GM21423 (cell line): ENCODE data around the gene PPP1R12B.
"Not testable (repeated sequence)": the region's sequence is repeated elsewhere in the genome, so short reads cannot be mapped to it uniquely, and the experiment has no call there.

Experiments used
- ATAC-seq: cut with Tn5 transposase; IDR thresholded peaks from one replicate; pipeline ENCODE4 v1.9.1; 2021; ENCODE audit warnings: mild to moderate bottlenecking, moderate library complexity; ENCODE audit not compliant: unreplicated experiment

The PPP1R12B gene

GRCh38 chr1:202551683-202552082 is 203.2 kb downstream of the PPP1R12B start:
- no peak for ATAC-seq

DNA sequence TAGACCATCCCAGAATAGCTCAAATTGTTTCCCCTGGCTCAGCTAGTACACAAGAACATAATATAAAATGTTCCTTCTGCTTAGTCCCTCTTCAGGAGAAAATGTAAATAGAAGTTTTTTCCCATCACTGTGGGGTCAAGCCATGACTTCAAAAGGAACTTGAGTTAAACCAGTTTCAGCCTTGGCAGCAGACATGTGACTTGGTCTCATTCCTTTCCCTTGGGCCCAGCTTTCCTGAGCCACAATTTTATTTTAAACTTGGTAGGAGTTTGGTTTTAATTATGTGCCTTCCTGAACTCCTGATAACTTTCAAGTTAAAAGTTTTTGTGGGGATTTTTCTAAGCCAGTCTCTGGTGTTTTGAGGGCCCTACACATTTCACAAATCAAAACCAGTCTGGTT is 204.1 kb downstream of the PPP1R12B start:
- not testable (repeated sequence) for ATAC-seq

DNA sequence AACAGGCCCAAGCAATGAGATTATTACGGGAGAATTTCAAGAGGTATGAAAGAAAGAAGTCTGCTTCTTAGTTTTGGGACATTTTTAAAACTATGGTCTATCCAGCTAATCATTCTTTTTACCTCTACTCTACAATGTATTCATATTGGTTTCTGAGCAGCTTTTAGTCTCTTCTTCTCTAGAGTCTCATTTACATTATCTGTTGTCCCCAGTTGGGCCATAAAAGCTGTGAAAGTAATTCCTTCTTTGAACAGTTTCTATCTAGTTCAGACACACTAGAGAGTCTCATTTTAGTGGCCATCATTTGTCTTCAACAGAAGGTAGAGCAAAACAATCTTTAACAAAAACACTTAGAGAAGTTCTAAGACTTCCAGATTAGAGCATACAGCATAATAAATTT is 204.6 kb downstream of the PPP1R12B start:
- not testable (repeated sequence) for ATAC-seq

GRCh38 chr1:202553560-202554038 is 205.1 kb downstream of the PPP1R12B start:
- no peak for ATAC-seq

- ATAC-seq = not testable (repeated sequence)
Observed at GRCh38 chr1:202554619-202555018, 206.1 kb downstream of the PPP1R12B start.

DNA sequence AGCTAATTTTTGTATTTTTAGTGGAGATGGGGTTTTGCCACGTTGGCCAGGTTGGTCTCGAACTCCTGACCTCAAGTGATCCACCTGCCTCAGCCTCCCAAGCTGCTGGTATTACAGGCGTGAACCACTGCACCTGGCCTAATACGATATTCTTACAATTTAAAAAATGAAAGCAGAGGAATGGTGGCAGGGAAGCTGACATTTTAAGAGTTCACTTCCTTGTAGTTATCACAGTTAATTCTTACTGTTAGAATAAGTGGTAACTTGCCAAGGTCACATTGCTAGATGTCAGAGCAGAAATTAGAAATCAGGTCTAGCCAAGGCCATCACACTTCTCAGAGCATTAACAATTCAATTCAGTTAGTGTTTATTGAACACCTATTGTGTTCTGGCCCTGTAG is 207.5 kb downstream of the PPP1R12B start:
- not testable (repeated sequence) for ATAC-seq

- not testable (repeated sequence) for ATAC-seq
Observed at GRCh38 chr1:202557662-202558061, 209.2 kb downstream of the PPP1R12B start.

- no peak for ATAC-seq
Observed at GRCh38 chr1:202561240-202561639, 212.7 kb downstream of the PPP1R12B start.

DNA sequence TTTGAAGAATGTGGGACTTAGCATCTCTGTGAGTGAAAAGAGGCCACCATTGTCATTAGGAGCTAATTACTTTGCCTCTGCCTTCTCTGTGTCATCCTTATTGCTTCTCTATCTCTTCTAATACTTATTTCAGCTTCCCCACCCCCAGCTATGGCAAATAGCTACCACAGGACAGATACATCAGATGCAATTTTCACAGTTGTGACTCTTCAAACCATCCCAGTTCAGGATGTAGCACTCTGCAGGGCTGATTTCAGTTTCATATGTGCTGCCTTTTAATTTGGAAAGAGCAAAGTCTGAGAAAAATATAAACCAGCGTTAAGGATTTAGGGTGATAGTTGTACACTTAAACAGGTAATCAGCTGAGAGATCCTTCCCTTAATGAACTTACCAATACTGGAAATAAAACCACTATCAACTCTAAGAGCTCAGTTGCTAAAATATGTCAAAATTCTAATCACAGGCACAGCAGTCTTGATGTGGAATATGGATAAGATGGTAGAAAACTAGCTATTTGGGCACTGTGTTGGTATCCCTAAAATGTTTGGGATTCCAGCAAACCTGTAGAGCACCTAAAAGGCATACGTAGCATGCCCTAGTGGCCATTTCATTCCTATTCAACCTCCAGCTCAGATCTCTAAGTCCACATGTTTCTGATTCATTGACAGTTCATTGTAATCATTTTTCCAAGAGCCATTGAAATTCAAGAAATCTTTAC is 213.4 kb downstream of the PPP1R12B start:
- ATAC-seq = no peak

DNA sequence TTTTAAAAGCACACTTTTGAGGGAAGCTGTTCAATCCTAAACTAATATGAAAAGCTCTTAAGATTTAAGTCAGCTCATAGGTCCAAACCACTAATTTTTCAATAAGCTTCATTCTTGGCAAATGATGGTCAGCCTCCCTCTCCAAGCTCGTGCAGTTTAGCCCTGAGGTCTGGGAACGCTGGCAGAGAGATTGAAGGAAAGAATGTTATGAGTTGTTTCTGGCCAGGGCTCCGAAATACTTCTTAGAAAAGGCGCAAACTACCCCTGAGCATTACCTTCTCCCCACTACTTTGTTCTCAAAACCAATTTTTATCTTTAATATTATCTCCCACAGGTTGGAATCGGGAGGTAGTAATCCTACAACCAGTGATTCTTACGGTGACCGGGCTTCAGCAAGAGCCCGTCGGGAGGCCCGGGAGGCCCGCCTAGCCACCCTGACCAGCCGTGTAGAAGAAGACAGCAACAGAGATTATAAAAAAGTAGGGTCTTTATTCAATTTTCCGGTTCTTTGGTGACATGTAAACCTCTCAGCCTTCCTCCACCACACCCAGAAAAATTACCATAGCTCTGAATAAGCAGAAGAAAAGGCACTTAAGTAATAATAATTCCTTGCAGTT is 214.1 kb downstream of the PPP1R12B start:
- ATAC-seq = no peak

DNA sequence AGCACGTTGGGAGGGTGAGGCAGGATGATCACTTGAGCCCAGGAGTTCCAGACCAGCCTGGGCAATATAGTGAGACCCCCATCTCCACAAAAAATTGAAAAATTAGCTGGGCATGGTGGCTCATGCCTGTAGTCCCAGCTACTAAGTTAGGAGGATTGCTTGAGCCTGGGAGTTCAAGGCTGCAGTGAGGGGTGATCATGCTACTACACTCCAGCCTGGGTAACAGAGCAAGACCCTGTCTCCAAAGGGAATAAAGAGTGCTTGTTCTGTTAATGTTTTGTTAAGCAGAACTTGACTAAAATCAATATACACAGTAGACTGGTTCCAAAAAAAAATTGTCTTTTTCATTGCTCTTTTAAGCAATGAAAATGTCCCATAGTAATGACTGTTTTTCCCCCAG is 215.3 kb downstream of the PPP1R12B start:
- ATAC-seq = no peak

DNA sequence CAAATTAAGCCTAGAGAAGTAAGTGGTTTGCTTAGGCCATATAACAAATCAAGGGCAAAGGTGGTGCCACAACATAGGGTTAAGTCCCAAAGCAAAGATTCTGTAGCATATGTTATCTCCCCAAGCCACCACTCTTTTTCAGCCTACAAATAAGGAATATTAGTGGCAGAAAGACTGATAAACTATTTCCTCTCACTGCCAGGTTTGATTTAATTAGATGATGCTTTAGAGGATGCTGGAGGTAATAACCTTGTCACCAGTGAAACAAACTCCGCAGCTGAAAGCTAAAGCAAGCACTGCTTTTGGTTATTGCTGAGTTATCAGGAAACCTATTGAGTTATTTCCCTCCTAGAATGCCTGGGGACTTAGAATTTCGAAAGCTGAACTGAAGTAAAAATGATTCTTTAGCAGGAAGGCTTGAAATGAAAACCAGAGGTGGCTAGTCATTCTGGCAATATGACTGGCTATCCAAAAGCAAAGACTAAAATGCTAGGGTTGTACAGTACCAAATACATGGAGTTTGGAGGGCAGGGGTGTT is 216.5 kb downstream of the PPP1R12B start:
- no peak for ATAC-seq

- ATAC-seq = peak; percentile 95
Observed at GRCh38 chr1:202565890-202566602, 217.5 kb downstream of the PPP1R12B start.

DNA sequence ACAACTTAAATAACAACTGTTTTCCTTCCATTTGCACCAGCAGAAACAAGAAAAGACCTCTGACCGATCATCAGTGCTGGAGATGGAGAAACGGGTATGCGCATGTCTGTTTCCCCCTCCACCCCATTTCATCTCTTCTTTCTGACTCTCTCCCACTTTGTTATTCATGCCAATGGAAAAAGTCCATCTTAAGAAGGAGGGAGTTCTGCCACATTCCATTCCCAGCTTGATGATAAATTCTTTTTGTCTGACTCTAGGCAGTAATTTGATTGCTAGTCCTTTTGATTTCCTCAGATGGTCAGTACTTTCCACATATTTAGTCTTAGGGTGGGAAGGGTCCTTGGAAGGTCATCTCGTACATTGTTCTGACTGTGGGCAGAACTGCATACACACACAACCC is 219.2 kb downstream of the PPP1R12B start:
- ATAC-seq = no peak

GRCh38 chr1:202568410-202568809 is 219.9 kb downstream of the PPP1R12B start:
- no peak for ATAC-seq

DNA sequence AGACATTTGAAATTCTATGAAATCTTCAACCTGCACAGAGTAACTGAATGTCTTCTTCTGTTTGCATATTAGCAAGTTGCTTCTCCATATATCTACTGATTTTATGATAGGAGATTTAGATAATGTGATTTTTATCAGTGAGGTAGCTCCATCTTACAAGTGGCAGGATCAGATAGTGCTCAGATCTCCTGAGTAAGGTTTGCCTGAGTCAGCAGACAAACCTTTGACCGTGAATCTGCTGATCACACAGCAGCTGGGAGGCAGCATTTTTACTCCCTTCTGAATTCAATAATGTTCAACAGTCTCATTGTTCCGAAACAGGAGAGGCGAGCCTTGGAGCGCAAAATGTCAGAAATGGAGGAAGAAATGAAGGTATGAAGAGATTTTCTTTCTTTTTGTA is 220.3 kb downstream of the PPP1R12B start:
- ATAC-seq = no peak

DNA sequence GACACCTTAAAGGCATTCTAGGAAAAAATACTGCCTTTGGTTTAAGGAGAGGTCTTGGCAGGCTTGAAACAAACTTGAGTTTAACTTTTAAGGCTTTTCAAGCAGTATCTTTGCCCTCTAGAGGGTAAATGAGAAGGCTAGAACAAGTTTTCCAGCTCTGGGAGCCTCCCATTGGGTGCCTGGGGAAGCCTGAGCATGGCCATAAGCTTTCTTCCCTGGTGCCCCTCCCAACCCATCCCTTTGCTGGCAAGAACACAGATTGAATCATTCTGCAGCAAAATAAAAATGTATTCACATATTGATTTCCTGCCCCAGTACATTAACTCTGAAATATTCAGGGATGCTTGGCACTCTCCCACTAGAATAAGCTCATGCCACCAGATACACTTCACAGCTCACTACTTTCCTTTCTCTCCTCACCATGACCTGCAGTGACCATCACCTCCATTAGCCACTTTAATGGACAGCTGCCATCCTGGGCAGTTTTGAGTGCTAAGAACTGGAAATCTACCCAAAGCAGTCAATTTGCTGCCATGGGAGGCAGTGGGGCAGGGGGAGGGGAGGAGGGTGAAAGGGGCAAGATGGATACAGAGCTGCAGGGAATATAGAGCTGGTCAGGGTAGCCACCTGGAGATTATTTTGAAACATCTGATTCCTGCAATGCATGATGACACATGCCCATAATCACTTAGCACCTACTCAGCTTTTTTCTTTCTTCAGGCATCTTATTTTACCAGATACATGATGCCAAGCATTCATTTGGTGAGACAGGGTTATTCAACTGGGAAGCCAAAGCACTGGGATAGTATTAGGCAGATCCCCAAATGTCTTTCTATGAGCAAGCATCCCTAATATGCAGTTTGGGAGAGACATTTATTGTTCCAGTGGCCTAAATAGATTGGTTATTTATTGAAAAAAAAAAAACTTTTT is 221.2 kb downstream of the PPP1R12B start:
- no peak for ATAC-seq

DNA sequence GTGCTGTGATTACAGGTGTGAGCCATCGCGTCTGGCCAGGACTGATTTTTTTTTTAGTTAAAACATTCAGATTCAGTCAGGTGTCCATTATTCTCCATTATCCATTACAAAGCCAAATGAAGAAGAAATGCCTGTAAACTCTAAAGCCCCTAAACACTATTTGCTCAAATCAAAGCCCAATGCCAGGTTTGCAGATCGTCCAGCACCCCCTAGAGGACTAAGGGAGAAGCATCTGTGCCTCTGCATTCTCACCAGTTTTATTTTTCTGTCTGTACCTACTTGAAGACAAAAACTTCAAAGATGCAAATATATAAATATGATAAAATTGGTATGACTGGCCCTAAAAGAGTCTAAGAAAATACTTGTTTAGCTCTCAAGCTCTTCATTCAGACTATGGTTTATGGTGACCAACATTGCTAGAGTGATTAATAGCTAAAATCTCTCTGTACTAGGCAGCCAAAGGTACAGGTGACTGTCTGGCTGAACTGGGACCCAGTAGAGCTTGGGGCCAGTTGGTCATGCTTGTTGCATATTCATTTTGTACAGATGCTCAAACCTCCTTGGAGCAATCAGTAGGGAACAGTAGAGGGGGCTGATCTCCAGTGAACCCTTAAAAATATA is 223.3 kb downstream of the PPP1R12B start:
- ATAC-seq = no peak

DNA sequence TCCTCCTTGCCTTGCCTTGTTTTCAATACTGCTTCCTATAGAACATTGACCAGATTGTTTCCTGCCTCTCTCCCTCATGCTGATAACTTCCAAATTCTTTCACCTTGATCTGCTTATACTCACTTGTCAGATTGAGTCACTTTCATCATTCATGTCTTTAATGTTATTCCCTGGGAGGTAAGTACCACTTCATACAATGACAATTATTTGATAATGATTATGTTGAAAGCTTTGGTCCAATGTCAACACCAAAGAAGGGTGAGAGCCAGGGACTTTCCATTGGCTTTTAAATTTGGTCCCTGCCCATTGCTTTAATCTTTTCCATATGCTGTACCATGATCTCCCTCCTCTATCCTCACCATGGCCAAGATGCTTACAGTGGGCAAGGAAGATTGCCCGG is 224.4 kb downstream of the PPP1R12B start:
- no peak for ATAC-seq
